HCT116 (cell line): ENCODE results near the gene SLC1A3. TPM values are rescaled to one million over a fixed set of nuclear protein-coding genes. Genes with fewer than 3 reads are reported as not detected.

Experiments
- ATAC-seq: fragments of 200-7000 bp; cut with Tn5 transposase; 2 replicates; pipeline ENCODE4 v1.9.1; 2020; ENCODE audit warnings: mild to moderate bottlenecking, moderate library complexity
- BruUV-seq: library from RNA; stranded (reverse); fragments of 400-500 nt; replicated peaks from 2 replicates; lab custom pipeline; 2021; lab: Mats Ljungman, UMichigan
- CTCF ChIA-PET: fragments of 300-600 bp; sonication (Branson Sonifier 250); formaldehyde crosslinking; loops from one replicate; lab custom pipeline; 2021; ENCODE audit warnings: antibody characterized with exemption; lab: Charles Lee
- POLR2A ChIA-PET: fragments of 300-600, 350-600 bp; sonication (Branson Sonifier 250); formaldehyde crosslinking; loops from one replicate; lab custom pipeline; 2021; ENCODE audit warnings: antibody characterized with exemption; lab: Charles Lee
- RAD21 ChIA-PET, 2 experiments: fragments of 300-600 bp; sonication (Branson Sonifier 250); formaldehyde crosslinking; loops; one replicate each; lab custom pipeline; 2023; ENCODE audit warnings: low total read pairs in 2 of 2; ENCODE audit not compliant: uncharacterized antibody in 2 of 2, unreplicated experiment in 2 of 2, low non-redundant PET in 1 of 2; lab: Charles Lee
- DNase-seq: peaks from one replicate; pipeline ENCODE4 v3.0.0-alpha.2; 2010; ENCODE audit warnings: low read depth, low spot score
- H2AFZ ChIP-seq: fragments of 200-600 bp; shearing (Covaris generic), sonication (generic); 2 replicates; pipeline ENCODE4 v1.6.1; 2017; ENCODE audit warnings: low read depth, mixed run types, mixed read lengths, antibody characterized with exemption, low read length; ENCODE audit not compliant: poor library complexity, severe bottlenecking
- H3K27ac ChIP-seq: 2 replicates; pipeline ENCODE4 v1.5.1; 2012; ENCODE audit warnings: low read depth, low read length
- H3K27me3 ChIP-seq: fragments of 200-600 bp; sonication (generic); 2 replicates; pipeline ENCODE4 v1.6.1; 2016; ENCODE audit warnings: mixed run types, low read length, mixed read lengths; ENCODE audit not compliant: insufficient read depth
- H3K36me3 ChIP-seq, 2 experiments: fragments of 200-500 bp in 1 of 2; fragments of 200-600 bp in 1 of 2; sonication (Bioruptor generic) in 1 of 2; sonication (generic) in 1 of 2; 2 replicates each; pipeline versions ENCODE4 v1.5.1 to v1.6.1; 2014 to 2016; ENCODE audit warnings: low read length in 2 of 2, inconsistent platforms in 1 of 2, mixed read lengths in 1 of 2, mixed run types in 1 of 2; ENCODE audit not compliant: insufficient read depth in 2 of 2, control insufficient read depth in 1 of 2
- H3K4me1 ChIP-seq, 2 experiments: fragments of 200-600 bp in 1 of 2; sonication (generic) in 1 of 2; 2 replicates each; pipeline versions ENCODE4 v1.5.1 to v1.6.1; 2012 to 2017; ENCODE audit warnings: low read length in 2 of 2, inconsistent platforms in 1 of 2, mild to moderate bottlenecking in 1 of 2, mixed read lengths in 1 of 2, mixed run types in 1 of 2, moderate library complexity in 1 of 2; ENCODE audit not compliant: insufficient read depth in 2 of 2, control insufficient read depth in 1 of 2
- H3K4me2 ChIP-seq: fragments of 200-600 bp; sonication (generic); 2 replicates; pipeline ENCODE4 v1.6.1; 2017; ENCODE audit warnings: mixed run types, low read length, mixed read lengths
- H3K4me3 ChIP-seq, 2 experiments: fragments of 200-600 bp in 1 of 2; sonication (generic) in 1 of 2; replicated peaks in 1 of 2; 2 replicates each; pipeline ENCODE4 v1.5.1; 2011 to 2016; ENCODE audit warnings: low read length in 2 of 2, control low read depth in 1 of 2, low read depth in 1 of 2, mild to moderate bottlenecking in 1 of 2, mixed read lengths in 1 of 2, mixed run types in 1 of 2
- H3K79me2 ChIP-seq: fragments of 200-600 bp; sonication (generic); 2 replicates; pipeline ENCODE4 v1.6.1; 2017; ENCODE audit warnings: mild to moderate bottlenecking, mixed run types, low read length, moderate library complexity, mixed read lengths; ENCODE audit not compliant: insufficient read depth
- H3K9ac ChIP-seq: fragments of 200-600 bp; sonication (generic); 2 replicates; pipeline ENCODE4 v1.6.1; 2016; ENCODE audit warnings: low read length, mixed read lengths
- H3K9me2 ChIP-seq: fragments of 200-600 bp; sonication (generic), shearing (Covaris generic); 2 replicates; pipeline ENCODE4 v1.6.1; 2017; ENCODE audit warnings: mixed run types, mild to moderate bottlenecking, moderate library complexity; ENCODE audit not compliant: insufficient read depth
- H3K9me3 ChIP-seq, 2 experiments: fragments of 200-500 bp in 1 of 2; fragments of 200-600 bp in 1 of 2; sonication (Bioruptor generic) in 1 of 2; sonication (generic) in 1 of 2; 2 replicates each; pipeline ENCODE4 v1.6.1; 2014 to 2017; ENCODE audit warnings: low read length in 2 of 2, mixed read lengths in 2 of 2, inconsistent platforms in 1 of 2, low read depth in 1 of 2, mild to moderate bottlenecking in 1 of 2, mixed run types in 1 of 2, moderate library complexity in 1 of 2; ENCODE audit not compliant: control insufficient read depth in 1 of 2, insufficient read depth in 1 of 2
- H4K20me1 ChIP-seq: fragments of 200-600 bp; sonication (generic), shearing (Covaris generic); 2 replicates; pipeline ENCODE4 v1.6.1; 2017; ENCODE audit warnings: mixed run types, mild to moderate bottlenecking, moderate library complexity; ENCODE audit not compliant: insufficient read depth
- FOSL1 ChIP-seq: IDR thresholded peaks from 2 replicates; pipeline ENCODE4 v1.6.1; 2012; ENCODE audit warnings: low read depth
- RAD21 ChIP-seq: IDR thresholded peaks from 2 replicates; pipeline ENCODE4 v1.6.1; 2012; ENCODE audit warnings: low read depth, mild to moderate bottlenecking
- ZFX ChIP-seq: fragments of 450-650 bp; IDR thresholded peaks from 2 replicates; pipeline ENCODE4 v1.6.1; 2017
- ZNF274 ChIP-seq: fragments of 200-500 bp; sonication (Bioruptor generic); IDR thresholded peaks from 2 replicates; pipeline ENCODE4 v1.6.1; 2014; ENCODE audit warnings: mild to moderate bottlenecking, low read depth, low read length, inconsistent platforms
- intact Hi-C: fragments of 100-400 bp; cut with micrococcal nuclease; formaldehyde crosslinking; loops from 2 replicates; pipeline ENCODE4 v1.10.0; 2022
- total RNA-seq: library from RNA; stranded (reverse); gene quantifications from one replicate; pipeline ENCODE4 v1.2.1, GENCODE V29; 2021; ENCODE audit not compliant: unreplicated experiment
- TF ChIP-seq, protein P1 (sequence below), 3 experiments: fragments of 200-600 bp in 1 of 3; sonication (generic) in 1 of 3; IDR thresholded peaks in 2 of 3; conservative IDR thresholded peaks in 1 of 3; 2 replicates each; pipeline ENCODE4 v1.5.1; 2012 to 2017; ENCODE audit warnings: low read depth in 2 of 3, low read length in 2 of 3, antibody characterized with exemption in 1 of 3, borderline replicate concordance in 1 of 3, control low read depth in 1 of 3, mild to moderate bottlenecking in 1 of 3, mixed read lengths in 1 of 3, mixed run types in 1 of 3, moderate library complexity in 1 of 3; ENCODE audit not compliant: insufficient read depth in 1 of 3
- TF ChIP-seq, protein P2 (sequence below): IDR thresholded peaks from 2 replicates; pipeline ENCODE4 v1.6.1; 2012
- TF ChIP-seq, protein P3 (sequence below): IDR thresholded peaks from 2 replicates; pipeline ENCODE4 v1.6.1; 2012; ENCODE audit warnings: low read depth
- TF ChIP-seq, protein P4 (sequence below): IDR thresholded peaks from 2 replicates; pipeline ENCODE4 v1.6.1; 2011; ENCODE audit warnings: mild to moderate bottlenecking, low read length, moderate library complexity; ENCODE audit not compliant: insufficient replicate concordance; ENCODE audit errors: extremely low read depth
- TF ChIP-seq, protein P5 (sequence below): IDR thresholded peaks from 2 replicates; pipeline ENCODE4 v1.6.1; 2012

The SLC1A3 gene
- total RNA-seq, 1 experiment from 2014 or later: 12.9 TPM

DNA sequence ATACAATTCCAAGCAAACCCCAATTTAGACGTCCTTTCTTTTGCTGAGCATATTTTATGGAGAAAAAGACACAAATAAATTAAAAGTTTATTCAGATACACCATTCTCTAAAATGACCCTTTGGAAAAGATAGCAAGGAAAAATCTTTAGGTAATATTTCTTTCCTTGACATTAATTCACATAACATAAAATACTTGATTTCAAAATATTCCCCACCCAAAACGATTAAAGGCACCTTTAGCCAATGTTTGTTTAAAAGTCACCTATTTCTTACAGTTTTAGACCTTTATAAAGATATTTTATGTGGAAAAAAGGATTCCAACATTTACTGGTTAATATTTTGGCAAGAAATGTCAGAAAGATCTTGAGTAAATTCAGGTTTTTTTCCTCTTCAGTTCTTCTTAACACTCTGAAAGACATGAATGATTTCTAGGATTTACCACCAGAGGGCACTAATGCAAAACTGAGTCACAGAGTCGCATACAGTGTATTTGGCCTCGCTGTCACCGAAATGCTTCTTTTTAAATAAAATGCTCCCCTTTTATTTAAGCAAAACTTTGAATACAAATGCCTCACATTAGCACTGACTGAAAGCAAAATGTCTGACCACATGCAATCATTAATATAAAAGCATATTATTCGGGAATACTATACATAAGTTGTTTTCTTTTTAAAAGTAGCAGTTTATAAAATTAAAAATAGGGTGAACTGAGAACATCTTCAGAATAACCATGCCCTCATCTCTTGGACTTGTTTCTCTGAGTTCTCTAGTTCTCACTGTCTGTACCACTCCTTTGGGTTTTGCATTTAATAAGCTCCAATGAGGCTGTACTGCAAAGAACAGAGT lies 122.5 kb downstream of the SLC1A3 start:
- DNase-seq (no peak), ATAC-seq (peak; percentile 82)
- no peaks in the 10 kb centered on the region for H3K9me2 ChIP-seq
- peak overlapping the region; percentile 30; the same call in 1 of the 2 replicates for H3K4me2 ChIP-seq
- H3K79me2 ChIP-seq: no peaks in the 10 kb centered on the region
- intact Hi-C loops: no loop called here
- no peaks in the 10 kb centered on the region for H4K20me1 ChIP-seq
- no peak overlapping the region for H3K27ac ChIP-seq
- H3K4me1 ChIP-seq: no peaks in the 10 kb centered on the region
- ChIA-PET POLR2A (interaction anchor here (0.7 to 1.3 kb wide), 2 partner anchors 15 to 64 kb away, joined by 3 to 4 read pairs; no protein-coding TSS in a partner anchor), CTCF (interaction anchor here (1.0 to 2.8 kb wide), 5 partner anchors 11 to 286 kb away, joined by 3 to 18 read pairs (median 6); no protein-coding TSS in a partner anchor), RAD21 (no interaction called here)
- no peak overlapping the region for H3K4me3 ChIP-seq
- H3K27me3 ChIP-seq: no peaks in the 10 kb centered on the region
- H3K9ac ChIP-seq: no peak overlapping the region
- no peaks in the 10 kb centered on the region for H3K36me3 ChIP-seq
- no TSS peak for BruUV-seq
- TF ChIP-seq ZFX (no peak), RAD21 (peak; percentile 60), FOSL1 (peak; percentile 20; the same call in 1 of the 2 replicates), ZNF274 (no peak)
- TF ChIP-seq, protein P1, sequence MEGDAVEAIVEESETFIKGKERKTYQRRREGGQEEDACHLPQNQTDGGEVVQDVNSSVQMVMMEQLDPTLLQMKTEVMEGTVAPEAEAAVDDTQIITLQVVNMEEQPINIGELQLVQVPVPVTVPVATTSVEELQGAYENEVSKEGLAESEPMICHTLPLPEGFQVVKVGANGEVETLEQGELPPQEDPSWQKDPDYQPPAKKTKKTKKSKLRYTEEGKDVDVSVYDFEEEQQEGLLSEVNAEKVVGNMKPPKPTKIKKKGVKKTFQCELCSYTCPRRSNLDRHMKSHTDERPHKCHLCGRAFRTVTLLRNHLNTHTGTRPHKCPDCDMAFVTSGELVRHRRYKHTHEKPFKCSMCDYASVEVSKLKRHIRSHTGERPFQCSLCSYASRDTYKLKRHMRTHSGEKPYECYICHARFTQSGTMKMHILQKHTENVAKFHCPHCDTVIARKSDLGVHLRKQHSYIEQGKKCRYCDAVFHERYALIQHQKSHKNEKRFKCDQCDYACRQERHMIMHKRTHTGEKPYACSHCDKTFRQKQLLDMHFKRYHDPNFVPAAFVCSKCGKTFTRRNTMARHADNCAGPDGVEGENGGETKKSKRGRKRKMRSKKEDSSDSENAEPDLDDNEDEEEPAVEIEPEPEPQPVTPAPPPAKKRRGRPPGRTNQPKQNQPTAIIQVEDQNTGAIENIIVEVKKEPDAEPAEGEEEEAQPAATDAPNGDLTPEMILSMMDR (IDR thresholded peaks at IDR 0.05 in 2 of 3, conservative IDR thresholded peaks at IDR 0.05 in 1 of 3; ENCODE audit: borderline replicate concordance in 1 of 3, insufficient read depth in 1 of 3, low read depth in 2 of 3, low read length in 2 of 3): peak; percentile 58 to 70 (median 62); a peak in 5 of 6 replicates
- TF ChIP-seq, protein P2, sequence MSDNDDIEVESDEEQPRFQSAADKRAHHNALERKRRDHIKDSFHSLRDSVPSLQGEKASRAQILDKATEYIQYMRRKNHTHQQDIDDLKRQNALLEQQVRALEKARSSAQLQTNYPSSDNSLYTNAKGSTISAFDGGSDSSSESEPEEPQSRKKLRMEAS: no peak
- TF ChIP-seq, protein P3, sequence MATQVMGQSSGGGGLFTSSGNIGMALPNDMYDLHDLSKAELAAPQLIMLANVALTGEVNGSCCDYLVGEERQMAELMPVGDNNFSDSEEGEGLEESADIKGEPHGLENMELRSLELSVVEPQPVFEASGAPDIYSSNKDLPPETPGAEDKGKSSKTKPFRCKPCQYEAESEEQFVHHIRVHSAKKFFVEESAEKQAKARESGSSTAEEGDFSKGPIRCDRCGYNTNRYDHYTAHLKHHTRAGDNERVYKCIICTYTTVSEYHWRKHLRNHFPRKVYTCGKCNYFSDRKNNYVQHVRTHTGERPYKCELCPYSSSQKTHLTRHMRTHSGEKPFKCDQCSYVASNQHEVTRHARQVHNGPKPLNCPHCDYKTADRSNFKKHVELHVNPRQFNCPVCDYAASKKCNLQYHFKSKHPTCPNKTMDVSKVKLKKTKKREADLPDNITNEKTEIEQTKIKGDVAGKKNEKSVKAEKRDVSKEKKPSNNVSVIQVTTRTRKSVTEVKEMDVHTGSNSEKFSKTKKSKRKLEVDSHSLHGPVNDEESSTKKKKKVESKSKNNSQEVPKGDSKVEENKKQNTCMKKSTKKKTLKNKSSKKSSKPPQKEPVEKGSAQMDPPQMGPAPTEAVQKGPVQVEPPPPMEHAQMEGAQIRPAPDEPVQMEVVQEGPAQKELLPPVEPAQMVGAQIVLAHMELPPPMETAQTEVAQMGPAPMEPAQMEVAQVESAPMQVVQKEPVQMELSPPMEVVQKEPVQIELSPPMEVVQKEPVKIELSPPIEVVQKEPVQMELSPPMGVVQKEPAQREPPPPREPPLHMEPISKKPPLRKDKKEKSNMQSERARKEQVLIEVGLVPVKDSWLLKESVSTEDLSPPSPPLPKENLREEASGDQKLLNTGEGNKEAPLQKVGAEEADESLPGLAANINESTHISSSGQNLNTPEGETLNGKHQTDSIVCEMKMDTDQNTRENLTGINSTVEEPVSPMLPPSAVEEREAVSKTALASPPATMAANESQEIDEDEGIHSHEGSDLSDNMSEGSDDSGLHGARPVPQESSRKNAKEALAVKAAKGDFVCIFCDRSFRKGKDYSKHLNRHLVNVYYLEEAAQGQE: no peak
- TF ChIP-seq, protein P4, sequence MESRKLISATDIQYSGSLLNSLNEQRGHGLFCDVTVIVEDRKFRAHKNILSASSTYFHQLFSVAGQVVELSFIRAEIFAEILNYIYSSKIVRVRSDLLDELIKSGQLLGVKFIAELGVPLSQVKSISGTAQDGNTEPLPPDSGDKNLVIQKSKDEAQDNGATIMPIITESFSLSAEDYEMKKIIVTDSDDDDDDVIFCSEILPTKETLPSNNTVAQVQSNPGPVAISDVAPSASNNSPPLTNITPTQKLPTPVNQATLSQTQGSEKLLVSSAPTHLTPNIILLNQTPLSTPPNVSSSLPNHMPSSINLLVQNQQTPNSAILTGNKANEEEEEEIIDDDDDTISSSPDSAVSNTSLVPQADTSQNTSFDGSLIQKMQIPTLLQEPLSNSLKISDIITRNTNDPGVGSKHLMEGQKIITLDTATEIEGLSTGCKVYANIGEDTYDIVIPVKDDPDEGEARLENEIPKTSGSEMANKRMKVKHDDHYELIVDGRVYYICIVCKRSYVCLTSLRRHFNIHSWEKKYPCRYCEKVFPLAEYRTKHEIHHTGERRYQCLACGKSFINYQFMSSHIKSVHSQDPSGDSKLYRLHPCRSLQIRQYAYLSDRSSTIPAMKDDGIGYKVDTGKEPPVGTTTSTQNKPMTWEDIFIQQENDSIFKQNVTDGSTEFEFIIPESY: no peak
- TF ChIP-seq, protein P5, sequence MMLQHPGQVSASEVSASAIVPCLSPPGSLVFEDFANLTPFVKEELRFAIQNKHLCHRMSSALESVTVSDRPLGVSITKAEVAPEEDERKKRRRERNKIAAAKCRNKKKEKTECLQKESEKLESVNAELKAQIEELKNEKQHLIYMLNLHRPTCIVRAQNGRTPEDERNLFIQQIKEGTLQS: no peak
- peak overlapping the region; percentile 83 for H2AFZ ChIP-seq
- no peaks in the 10 kb centered on the region for H3K9me3 ChIP-seq
